Sciatic nerve (tissue), 2 donors: ENCODE data around the gene ABLIM2. TPM values are rescaled to one million over a fixed set of nuclear protein-coding genes. Genes with fewer than 3 reads are reported as not detected.
A peak's percentile ranks its signal among the peaks of the same experiment; 100 is the strongest.
"Not testable (repeated sequence)": the region's sequence is repeated elsewhere in the genome, so short reads cannot be mapped to it uniquely, and the experiment has no call there.

ENCODE experiments used
- ATAC-seq: fragments of 200-7000 bp; cut with Tn5 transposase; one replicate; pipeline ENCODE4 v1.9.1; 2020; ENCODE audit warnings: mild to moderate bottlenecking, moderate library complexity
- DNase-seq: peaks from one replicate; pipeline ENCODE4 v3.0.0-alpha.2; 2020; ENCODE audit warnings: low spot score
- intact Hi-C: fragments of 100-400 bp; cut with DNase I; formaldehyde crosslinking; loops from one replicate; pipeline ENCODE4 v1.14.2; 2022
- total RNA-seq: library from RNA; stranded (reverse); fragmentation: NEBNext Ultra II Directional; extraction: Animal tissue kit (Norgen Biotek cat#: 25700); gene quantifications from one replicate; pipeline ENCODE4 v1.2.1, GENCODE V29; 2021
- donor health status: DM: no; HTN: no; CAD: no.
- donor health status: DM: no; HTN: no; CAD: no.

ABLIM2 gene
- total RNA-seq, 1 donor from 2014 or later, result 44.4 TPM

DNA sequence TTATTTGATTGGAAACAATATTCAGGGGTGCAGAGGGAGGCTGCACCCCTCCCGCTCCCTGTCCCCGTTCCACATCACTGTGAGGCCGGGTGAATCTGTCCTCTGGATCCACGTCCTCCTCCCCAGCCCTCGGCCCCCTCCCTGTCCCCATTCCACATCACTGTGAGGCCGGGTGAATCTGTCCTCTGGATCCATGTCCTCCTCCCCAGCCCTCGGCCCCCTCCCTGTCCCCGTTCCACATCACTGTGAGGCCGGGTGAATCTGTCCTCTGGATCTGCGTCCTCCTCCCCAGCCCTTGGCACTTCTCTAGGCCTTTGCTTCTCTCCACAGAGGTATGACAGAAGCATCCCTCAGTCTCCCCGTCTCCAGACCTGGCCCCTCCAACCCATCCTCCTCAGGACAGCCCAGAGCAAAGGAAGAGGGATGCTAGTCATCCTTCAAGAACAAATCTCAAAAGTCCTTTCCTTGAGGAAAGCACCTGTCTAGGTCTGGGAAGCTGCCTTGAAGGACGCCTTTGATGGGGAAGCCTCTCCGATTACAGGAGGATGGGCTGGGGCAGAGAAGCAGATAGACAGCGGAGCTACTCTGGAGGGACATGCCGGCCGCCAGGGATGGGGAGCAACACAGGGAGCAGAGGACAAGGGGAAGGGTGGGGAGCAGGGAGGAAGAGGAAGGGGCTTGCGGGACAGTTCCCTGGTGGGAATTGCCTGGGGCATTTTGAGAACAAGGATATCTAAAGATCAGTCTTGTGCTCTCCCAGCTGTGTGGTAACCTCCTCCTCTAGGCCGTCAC lies 208.1 kb downstream of the ABLIM2 start:
- intact Hi-C loops, result no loop called here
- ATAC-seq (no peak), DNase-seq (no peak)

GRCh38 chr4:7949759-7950158 lies 208.9 kb downstream of the ABLIM2 start:
- intact Hi-C loops, result no loop called here
- DNase-seq, result no peak
- no peak for ATAC-seq

- ATAC-seq (no peak), DNase-seq (no peak)
- intact Hi-C loops, result no loop called here
These were observed 210.7 kb downstream of the ABLIM2 start for GRCh38 chr4:7947927-7948326.

- DNase-seq, result no peak
- intact Hi-C loops, result no loop called here
- ATAC-seq, result no peak
These were observed 212.8 kb downstream of the ABLIM2 start for GRCh38 chr4:7945709-7946380.

DNA sequence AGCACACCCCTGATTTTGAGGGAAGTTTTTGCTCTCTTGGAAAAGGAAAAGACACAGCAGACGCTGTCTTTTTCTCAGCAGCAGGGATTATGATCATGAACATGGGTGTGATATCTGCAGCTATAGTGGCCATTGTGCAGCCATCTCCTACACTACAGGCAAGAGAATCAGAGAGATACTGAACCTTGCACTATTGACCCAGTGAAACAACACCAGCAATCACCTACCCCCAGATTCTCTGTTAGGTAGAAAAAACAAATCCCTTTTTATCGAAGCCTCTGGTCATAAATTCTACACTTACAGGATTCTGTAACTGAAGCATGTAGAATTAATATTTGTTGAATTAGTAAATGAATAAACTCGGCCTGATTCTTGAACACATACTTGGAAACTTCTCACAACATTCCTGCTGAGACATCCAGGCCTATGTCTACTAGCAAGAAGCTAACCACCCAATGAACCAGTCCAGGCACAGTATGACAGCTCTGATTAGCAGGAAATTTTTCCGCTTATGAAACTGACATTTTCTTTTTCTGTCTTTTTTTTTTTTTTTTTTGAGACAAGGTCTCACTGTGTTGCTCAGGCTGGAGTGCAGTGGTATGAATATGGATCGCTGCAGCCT lies 213.9 kb downstream of the ABLIM2 start:
- ATAC-seq (no peak), DNase-seq (no peak)
- intact Hi-C loops, result no loop called here

DNA sequence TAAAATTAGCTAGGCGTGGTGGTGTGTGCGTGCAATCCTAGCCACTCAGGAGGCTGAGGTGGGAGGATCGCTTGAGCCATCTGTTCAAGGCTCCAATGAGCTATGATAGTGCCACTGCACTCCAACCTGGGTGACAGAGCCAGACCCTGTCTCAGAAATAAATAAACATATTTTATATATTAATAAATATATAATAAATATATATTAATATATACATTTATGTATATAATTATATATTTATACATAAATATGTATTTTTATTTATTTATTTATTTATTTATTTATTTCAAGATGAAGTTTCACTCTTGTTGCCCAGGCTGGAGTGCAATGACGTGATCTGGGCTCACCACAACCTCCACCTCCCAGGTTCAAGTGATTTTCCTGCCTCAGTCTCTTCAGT lies 214.9 kb downstream of the ABLIM2 start:
- intact Hi-C loops, DNase-seq, ATAC-seq: not testable (repeated sequence)

- DNase-seq, result no peak
These were observed 215.4 kb downstream of the ABLIM2 start for GRCh38 chr4:7943211-7943610.

GRCh38 chr4:7941965-7942496 lies 216.6 kb downstream of the ABLIM2 start:
- no peak for DNase-seq
- ATAC-seq, result no peak
- intact Hi-C loops, result no loop called here

More at GRCh38 chr4:7943211-7943610, 215.4 kb downstream of the ABLIM2 start:
- intact Hi-C loops, result no loop called here
- no peak for ATAC-seq

DNA sequence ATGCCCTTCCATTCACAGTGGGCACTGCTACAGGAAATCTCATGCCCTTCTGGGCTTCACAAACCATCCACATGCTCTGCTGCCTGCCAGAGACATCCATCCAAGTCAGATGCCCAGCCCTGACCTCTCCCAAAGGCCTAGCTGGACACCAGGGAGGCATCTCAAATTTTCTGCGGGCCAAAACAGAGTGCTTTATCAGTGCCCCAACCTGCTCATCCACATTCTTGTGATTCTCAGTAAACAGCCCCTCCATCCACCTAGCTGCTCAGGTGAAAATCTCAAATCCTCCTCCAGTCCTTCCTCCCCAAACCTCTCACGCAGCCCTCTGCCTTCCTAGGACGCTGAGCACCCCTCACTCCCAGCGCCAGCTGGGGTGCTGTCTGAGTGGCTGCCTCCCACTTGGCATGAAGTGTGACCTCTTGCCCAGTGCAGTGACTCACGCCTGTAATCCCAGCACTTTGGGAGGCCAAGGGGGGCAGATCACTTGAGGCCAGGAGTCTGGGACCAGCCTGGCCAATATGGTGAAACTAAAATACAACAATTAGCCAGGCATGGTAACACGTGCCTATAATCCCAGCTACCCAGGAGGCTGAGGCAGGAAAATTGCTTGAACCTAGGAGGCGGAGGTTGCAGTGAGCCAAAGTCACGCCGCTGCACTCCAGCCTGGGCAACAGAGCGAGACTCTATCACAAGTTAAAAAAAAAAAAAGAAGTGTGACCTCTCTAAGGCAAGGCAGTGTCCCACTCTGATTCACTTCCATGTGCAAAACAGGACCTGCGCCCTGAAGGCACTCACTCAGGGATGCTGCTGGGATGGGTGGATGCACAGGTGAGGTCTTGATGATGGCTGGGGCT lies 217.3 kb downstream of the ABLIM2 start:
- no peak for ATAC-seq
- no peak for DNase-seq
- intact Hi-C loops, result no loop called here

GRCh38 chr4:7939377-7940108 lies 219.1 kb downstream of the ABLIM2 start, which contains the start of gene AFAP1:
TSS of gene AFAP1 (minus strand) at chr4:7939861. CDS start at chr4:7872078, 67,783 bp downstream.
- ATAC-seq (peak; percentile 94), DNase-seq (peak; percentile 95)
- intact Hi-C loops, result no loop called here

- DNase-seq, result no peak
- peak; percentile 57 for ATAC-seq
- intact Hi-C loops, result no loop called here
These were observed 219.8 kb downstream of the ABLIM2 start for GRCh38 chr4:7938609-7939376.

DNA sequence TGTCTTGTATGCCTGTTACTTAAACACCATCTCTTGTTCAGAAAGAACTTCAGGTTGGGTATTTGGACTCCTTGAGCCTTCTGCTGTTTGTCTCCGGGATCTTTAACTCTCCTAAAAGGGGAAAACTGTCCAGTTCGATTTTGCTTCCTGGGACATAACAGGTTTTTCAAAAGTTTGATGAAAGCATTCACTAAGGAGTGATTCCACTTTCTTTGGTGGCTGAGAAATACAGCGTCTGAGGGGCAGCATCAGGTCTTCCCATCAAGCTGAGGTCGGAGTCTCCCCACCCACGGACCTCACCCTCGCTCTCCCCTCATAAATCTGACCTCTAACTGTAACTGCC lies 220.4 kb downstream of the ABLIM2 start:
- no peak for DNase-seq
- peak; percentile 12 for ATAC-seq
- intact Hi-C loops, result no loop called here

- ATAC-seq (no peak), DNase-seq (no peak)
- intact Hi-C loops, result no loop called here
These were observed 221.6 kb downstream of the ABLIM2 start for GRCh38 chr4:7937006-7937405.

DNA sequence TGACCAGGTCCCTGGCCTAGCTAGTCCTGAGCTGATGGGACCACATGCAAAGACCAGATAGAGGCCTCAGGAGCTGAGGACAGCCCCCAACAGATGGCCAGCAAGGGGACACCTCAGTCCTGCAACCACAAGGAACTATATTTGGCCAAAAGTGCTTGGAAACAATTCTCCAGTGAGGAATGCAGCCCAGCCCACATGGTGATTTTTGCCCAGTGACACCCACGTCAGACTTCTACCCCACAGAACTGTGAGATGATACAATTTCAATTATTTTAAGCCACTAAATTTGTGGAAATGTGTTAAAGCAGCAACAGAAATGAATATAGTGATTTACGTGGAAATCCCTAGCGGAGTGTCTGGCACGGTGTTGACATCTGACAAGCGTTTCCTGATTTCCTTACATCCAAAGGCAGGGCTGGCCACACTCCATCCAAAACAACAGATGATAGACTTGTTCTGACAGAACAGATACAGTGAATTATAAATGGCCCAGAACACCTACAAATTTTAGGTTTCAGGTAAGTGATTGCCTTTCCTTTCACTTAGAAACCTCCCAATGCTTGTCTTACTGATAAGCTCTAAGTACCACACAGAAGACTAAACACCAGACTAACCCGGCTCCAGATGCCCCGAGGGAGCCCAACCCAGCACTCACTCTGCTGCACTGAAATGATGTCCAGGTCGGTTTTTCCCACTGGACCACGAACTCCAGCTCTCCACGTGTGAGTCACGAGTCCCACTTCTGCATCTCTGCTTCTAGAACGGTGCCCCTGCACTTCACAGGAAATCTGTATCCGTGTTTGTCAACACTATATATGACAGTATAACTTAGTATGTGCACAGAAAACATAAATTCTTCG lies 224.7 kb downstream of the ABLIM2 start:
- intact Hi-C loops, result no loop called here

DNA sequence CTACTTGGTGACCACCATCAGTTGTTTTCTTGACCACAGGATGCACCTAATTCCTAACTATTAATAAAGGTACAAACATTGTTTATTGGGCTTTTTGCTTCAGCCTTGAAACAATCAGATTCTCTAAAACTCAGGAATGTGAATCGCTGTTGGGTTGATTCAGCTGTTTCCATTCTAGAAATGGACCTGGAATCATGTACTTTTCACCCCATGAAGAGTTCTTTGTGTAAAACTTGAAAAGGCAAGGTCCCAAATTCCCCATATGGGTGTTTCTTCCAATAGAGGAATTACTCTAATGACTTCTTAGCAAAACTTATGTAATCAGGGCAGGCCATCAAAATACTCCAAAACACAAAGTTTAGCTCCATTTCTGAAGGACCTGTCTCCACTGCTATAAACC lies 226.3 kb downstream of the ABLIM2 start:
- DNase-seq (no peak), ATAC-seq (peak; percentile 83)
- intact Hi-C loops, result no loop called here

More for the DNA sequence above, 224.7 kb downstream of the ABLIM2 start:
- ATAC-seq (no peak), DNase-seq (no peak)

- intact Hi-C loops, result no loop called here
- ATAC-seq, result peak; percentile 63
- DNase-seq, result no peak
These were observed 229.3 kb downstream of the ABLIM2 start for GRCh38 chr4:7929118-7929951.
